Keratinocyte (primary cell): ENCODE data around the gene PAIP2B.

ENCODE experiments used
- CTCF ChIP-seq, 3 experiments: IDR thresholded peaks in 1 of 3; conservative IDR thresholded peaks in 1 of 3; optimal IDR thresholded peaks in 1 of 3; 2 replicates in 2 of 3; 3 replicates in 1 of 3; pipeline versions ENCODE3 to v1.5.1; 2011; ENCODE audit warnings: low read length in 3 of 3, mild to moderate bottlenecking in 3 of 3, moderate library complexity in 2 of 3, control low read depth in 1 of 3, inconsistent platforms in 1 of 3; ENCODE audit not compliant: insufficient read depth in 2 of 3; ENCODE audit errors: extremely low read depth in 1 of 3
- EZH2 ChIP-seq: IDR thresholded peaks from one replicate; pipeline ENCODE4 v1.6.1; 2012; ENCODE audit warnings: inconsistent platforms, mild to moderate bottlenecking, low read length, moderate library complexity

GRCh38 chr2:71261534-71261933 lies 34.6 kb upstream of the PAIP2B start:
- TF ChIP-seq CTCF (optimal IDR thresholded peaks at IDR 0.05 in 1 of 3, IDR thresholded peaks at IDR 0.05 in 1 of 3, conservative IDR thresholded peaks at IDR 0.05 in 1 of 3; ENCODE audit: extremely low read depth in 1 of 3, insufficient read depth in 2 of 3, low read length in 3 of 3) (no peak), EZH2 (no peak)
